ENCODE data around the gene CTSK.

DNA sequence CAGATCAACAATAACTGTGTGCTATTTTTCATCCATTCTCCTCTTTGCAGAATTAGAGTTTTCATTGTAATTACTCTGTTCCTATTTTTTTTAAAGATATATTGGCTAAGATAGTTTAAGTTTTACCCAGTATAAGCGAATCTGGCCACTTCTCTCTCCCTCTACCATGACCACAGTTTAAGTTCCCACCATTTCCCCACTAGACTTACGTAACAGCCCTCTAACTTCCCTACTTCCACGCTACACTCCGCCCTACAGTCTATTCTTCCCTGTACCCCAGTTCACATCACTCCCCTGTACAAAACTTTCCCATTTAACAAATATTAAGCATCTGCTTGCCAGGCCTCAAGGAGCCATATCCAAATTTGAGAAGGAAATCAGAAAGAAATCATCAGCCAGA is 16.5 kb downstream of the CTSK start:
- no peak for TF ChIP-seq EZH2 (IDR thresholded peaks at IDR 0.05; ENCODE audit: borderline replicate concordance, low read length)
- TF ChIP-seq, protein P1, sequence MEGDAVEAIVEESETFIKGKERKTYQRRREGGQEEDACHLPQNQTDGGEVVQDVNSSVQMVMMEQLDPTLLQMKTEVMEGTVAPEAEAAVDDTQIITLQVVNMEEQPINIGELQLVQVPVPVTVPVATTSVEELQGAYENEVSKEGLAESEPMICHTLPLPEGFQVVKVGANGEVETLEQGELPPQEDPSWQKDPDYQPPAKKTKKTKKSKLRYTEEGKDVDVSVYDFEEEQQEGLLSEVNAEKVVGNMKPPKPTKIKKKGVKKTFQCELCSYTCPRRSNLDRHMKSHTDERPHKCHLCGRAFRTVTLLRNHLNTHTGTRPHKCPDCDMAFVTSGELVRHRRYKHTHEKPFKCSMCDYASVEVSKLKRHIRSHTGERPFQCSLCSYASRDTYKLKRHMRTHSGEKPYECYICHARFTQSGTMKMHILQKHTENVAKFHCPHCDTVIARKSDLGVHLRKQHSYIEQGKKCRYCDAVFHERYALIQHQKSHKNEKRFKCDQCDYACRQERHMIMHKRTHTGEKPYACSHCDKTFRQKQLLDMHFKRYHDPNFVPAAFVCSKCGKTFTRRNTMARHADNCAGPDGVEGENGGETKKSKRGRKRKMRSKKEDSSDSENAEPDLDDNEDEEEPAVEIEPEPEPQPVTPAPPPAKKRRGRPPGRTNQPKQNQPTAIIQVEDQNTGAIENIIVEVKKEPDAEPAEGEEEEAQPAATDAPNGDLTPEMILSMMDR (conservative IDR thresholded peaks at IDR 0.05 in 1 of 2, IDR thresholded peaks at IDR 0.05 in 1 of 2; ENCODE audit: extremely low read depth in 1 of 2, insufficient read depth in 1 of 2, low read depth in 1 of 2, low read length in 2 of 2), result no peak

Measured in mammary epithelial cell (primary cell).